Suppressor macrophage (primary cell): ENCODE measurements around the gene ZDHHC20.
"Not testable (repeated sequence)": the region's sequence is repeated elsewhere in the genome, so short reads cannot be mapped to it uniquely, and the experiment has no call there.

Experiments used
- DNase-seq, 4 experiments: peaks; one replicate each; pipeline ENCODE4 v3.0.0-alpha.2; 2020 to 2022

ZDHHC20 gene

GRCh38 chr13:21435687-21436151 is 23.4 kb downstream of the ZDHHC20 start:
- DNase-seq = peak; percentile 80 to 94 (median 89)

GRCh38 chr13:21435231-21435630 is 23.9 kb downstream of the ZDHHC20 start:
- DNase-seq = no peak

- DNase-seq = peak; percentile 42 to 93 (median 66)
These were observed 24.5 kb downstream of the ZDHHC20 start for GRCh38 chr13:21434588-21434987.

GRCh38 chr13:21429211-21429610 is 29.9 kb downstream of the ZDHHC20 start:
- DNase-seq = no peak

GRCh38 chr13:21427741-21428140 is 31.4 kb downstream of the ZDHHC20 start:
- no peak for DNase-seq

- DNase-seq = no peak
These were observed 32.9 kb downstream of the ZDHHC20 start for GRCh38 chr13:21426238-21426637.

- DNase-seq = peak in 2 of 4 experiments; percentile 34 to 42
These were observed 38.4 kb downstream of the ZDHHC20 start for GRCh38 chr13:21420706-21421105.

GRCh38 chr13:21413013-21413412 is 46.1 kb downstream of the ZDHHC20 start:
- DNase-seq = peak in 2 of 4 experiments; percentile 26 to 30

GRCh38 chr13:21410453-21410852 is 48.6 kb downstream of the ZDHHC20 start:
- DNase-seq = not testable (repeated sequence)

GRCh38 chr13:21405309-21405708 is 53.8 kb downstream of the ZDHHC20 start:
- DNase-seq = no peak

GRCh38 chr13:21402586-21403307 is 56.4 kb downstream of the ZDHHC20 start:
- peak; percentile 4 to 34 (median 8) for DNase-seq

- no peak for DNase-seq
These were observed 59.4 kb downstream of the ZDHHC20 start for GRCh38 chr13:21399741-21400140.

- no peak for DNase-seq
These were observed 63.1 kb downstream of the ZDHHC20 start for GRCh38 chr13:21395953-21396352.

GRCh38 chr13:21389124-21389523 is 70.0 kb downstream of the ZDHHC20 start:
- DNase-seq = no peak

- DNase-seq = no peak
These were observed 73.4 kb downstream of the ZDHHC20 start for GRCh38 chr13:21385710-21386109.

- DNase-seq = no peak
These were observed 76.0 kb downstream of the ZDHHC20 start for GRCh38 chr13:21383090-21383489.

GRCh38 chr13:21376998-21377985 is 81.8 kb downstream of the ZDHHC20 start:
- DNase-seq = not testable (repeated sequence)

GRCh38 chr13:21372530-21372929 is 86.6 kb downstream of the ZDHHC20 start:
- DNase-seq = no peak

- DNase-seq = no peak
These were observed 88.1 kb downstream of the ZDHHC20 start for GRCh38 chr13:21371011-21371410.

GRCh38 chr13:21365574-21365973 is 93.5 kb downstream of the ZDHHC20 start:
- no peak for DNase-seq

- no peak for DNase-seq
These were observed 94.2 kb downstream of the ZDHHC20 start for GRCh38 chr13:21364916-21365315.

- DNase-seq = no peak
These were observed 94.7 kb downstream of the ZDHHC20 start for GRCh38 chr13:21364357-21364756.

- DNase-seq = no peak
These were observed 96.4 kb downstream of the ZDHHC20 start for GRCh38 chr13:21362741-21363140.
